HG02885 (cell line): ENCODE data around the gene ZNF343.
"Not testable (repeated sequence)": the region's sequence is repeated elsewhere in the genome, so short reads cannot be mapped to it uniquely, and the experiment has no call there.

Experiments used
- ATAC-seq: cut with Tn5 transposase; IDR thresholded peaks from one replicate; pipeline ENCODE4 v1.9.1; 2021; ENCODE audit warnings: mild to moderate bottlenecking; ENCODE audit not compliant: unreplicated experiment, poor library complexity

ZNF343 gene

GRCh38 chr20:2508631-2509467 lies at the start of gene ZNF343:
TSS of gene ZNF343 (minus strand) at chr20:2508915. CDS start at chr20:2493895, 15,020 bp downstream.
- ATAC-seq = peak; percentile 95

DNA sequence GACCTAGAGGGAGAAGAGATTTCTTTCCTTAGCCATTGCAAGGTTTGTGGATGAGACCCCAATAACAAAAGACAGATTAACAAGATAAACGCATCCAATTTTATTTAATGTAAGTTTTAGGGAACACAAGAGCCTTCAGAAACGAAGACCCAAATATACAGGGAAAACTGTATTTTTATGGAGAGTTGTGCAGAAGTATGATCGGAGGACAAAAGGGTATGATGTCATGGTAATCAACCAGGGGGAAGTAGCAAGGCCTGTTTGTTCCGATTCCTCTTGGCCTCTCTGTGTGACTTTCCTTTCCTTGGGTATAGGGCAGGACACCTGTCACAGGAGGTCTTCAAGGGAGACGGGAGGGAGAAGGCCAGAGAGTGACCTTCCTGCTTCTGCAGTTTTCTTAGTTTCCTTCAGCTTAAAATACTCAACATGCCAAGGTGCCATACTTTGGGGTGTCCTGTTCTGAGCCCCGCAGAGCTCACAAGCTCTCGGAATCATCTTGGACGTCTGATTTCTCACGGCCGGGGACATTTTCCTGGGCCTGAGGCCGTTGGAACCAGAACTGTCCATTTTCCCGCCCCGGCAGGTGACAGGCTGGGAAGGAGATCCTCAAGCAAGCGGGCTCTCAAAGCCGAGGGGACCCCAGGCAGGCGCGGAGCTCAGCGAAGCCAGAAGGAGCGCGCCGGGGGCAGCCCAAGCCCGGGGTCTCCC lies 49.3 kb upstream of the ZNF343 start:
- no peak for ATAC-seq

DNA sequence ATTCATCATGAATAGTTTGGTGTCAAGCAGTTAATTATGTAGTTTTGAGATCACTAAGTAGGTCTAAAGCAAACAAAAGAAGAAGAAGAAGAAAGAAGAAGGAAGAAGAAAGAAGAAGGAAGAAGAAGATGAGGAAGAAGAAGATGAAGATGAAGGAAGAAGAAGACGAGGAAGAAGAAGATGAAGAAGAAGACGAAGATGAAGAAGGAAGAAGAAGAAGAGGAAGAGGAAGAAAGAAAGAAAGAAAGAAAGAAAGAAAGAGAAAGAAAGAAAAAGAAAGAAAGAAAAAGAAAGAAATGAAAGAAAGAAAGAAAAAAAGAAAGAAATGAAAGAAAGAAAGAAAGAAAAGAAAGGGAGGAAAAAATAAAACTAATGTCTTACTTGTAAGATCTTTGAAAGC lies 36.9 kb upstream of the ZNF343 start:
- ATAC-seq = no peak

- no peak for ATAC-seq
Measured at GRCh38 chr20:2544211-2544610, 35.5 kb upstream of the ZNF343 start.

GRCh38 chr20:2542361-2542760 lies 33.6 kb upstream of the ZNF343 start:
- no peak for ATAC-seq

DNA sequence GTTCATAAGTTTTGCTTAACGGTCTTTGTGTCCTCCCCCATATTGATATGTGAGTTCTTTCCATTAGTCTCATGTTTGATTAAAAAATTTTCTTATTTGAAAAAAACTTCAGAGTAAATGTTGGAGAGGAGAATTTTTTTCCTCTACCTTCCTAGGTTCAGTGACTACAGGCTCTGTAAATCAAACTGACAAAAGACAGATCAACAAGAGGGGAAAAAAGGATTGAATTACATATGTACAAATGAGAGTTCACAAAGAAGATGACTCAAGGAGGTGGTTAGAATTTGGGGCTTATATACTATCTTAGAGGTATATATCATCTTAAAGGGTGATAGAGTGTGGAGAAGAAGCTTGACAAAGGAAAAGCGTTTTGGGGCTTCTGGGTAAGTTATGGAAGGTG lies 33.2 kb upstream of the ZNF343 start:
- no peak for ATAC-seq

DNA sequence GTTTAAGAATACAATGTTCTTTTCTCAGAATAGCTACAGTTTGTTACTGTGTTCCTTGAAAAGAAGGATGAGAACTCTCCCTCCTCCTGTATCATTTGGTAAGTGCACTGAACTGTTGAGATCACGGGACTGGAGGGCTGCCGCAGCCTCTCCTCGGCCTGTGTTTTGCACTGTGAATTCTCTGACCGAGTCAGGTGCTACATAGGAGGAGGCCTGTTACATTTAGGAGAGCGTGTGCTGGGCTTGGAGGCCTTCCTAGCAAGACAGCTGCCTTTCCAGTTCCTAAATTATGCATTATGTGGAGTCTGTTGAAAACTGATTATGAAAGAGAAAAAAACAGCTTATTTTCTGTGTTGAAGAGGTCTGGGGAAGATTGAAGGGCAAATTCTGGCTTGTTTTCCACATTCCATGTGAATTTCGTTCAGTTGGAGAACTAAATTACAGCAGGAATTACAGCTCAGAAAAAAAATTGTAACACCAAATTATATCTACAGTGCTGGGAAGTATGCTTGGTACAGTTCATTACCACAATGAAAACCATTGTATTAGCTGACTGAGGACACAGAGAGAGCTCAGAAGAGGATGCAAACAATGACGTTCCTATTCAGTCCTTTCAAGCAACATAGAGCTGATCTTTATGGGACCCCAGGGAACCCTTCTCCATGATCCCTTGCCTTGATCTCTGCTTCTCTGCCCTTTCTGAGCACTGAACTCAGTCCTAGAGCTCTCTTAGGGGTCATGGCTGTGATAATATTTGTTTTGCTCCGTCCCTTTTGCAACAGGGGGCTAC lies 30.4 kb upstream of the ZNF343 start:
- no peak for ATAC-seq

- ATAC-seq = no peak
Measured at GRCh38 chr20:2538356-2538755, 29.6 kb upstream of the ZNF343 start.

- no peak for ATAC-seq
Measured at GRCh38 chr20:2537101-2537500, 28.4 kb upstream of the ZNF343 start.

DNA sequence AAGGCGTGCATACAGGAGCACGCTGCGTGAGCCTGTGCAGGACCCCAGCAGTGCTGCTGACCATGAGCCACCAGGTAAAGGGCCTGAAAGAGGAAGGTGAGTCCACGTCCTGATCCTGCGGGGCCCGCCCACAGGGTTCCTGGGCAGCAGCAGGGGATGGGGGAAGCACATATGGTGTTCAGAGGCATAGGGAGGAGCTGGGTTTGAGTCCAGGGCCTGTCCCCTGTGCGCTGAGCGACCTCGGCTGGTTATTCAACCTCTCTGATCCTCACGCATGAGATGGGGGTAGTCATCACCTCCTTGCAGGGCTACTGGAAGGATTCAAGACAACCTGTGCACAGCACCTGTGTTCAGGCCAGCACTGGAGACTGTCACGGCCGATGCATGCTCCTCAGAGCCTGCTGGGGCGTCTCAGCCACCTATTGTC lies 27.9 kb upstream of the ZNF343 start, which contains the start of gene TMC2:
Gene TMC2, plus strand, starts transcription at position 14 of the 427 bp plus-strand sequence. Its CDS starts 49 bp downstream, at position 63.
- ATAC-seq = no peak

GRCh38 chr20:2535711-2536559 lies 27.2 kb upstream of the ZNF343 start:
- ATAC-seq = no peak

DNA sequence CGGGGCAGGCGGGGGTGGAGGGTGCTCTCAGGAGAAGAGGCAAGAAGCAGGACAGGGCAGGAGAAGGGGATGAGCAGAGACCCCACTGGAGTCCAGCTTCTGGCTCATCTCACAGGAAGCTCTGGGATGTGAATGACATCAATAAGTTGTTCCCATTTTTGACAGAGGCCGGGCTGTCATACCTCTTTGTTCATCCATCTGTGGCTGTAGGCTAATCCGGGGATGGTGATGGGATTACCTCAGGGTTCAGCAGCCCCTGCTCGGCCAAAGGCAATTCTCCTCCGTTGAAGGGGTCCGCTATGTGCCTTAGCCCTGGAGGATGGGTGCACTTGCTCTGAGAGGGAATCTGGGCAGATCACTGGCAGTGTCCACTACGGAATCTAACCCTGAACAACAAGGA lies 24.4 kb upstream of the ZNF343 start:
- ATAC-seq = no peak

DNA sequence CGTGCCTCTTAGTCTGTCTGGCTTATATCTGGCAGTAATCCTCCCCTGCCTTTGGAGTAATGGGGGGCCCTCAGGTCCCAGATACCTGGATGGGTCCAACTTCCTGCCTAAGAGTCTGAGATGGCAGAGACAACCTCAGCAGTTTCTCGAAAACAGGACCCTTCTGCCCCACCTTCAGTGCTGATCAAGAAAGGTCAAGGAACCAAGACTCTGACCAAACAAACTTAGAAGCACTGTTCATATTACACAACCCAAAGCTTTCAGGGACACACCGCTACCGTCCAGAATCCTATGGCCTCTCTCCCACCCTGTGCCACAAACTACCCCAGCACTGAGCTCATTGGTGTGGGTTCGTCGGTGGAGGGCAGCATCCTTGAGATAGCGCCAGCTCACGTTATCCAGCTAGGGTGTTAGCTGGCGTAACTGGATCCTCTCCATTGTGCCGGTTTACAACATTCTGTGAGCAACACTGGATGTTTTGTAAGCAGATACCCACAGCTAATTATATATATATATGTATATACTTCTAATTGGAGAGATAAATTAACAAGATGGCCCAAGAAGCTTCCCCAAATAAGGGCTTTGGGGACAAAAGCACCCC lies 20.1 kb upstream of the ZNF343 start:
- no peak for ATAC-seq

DNA sequence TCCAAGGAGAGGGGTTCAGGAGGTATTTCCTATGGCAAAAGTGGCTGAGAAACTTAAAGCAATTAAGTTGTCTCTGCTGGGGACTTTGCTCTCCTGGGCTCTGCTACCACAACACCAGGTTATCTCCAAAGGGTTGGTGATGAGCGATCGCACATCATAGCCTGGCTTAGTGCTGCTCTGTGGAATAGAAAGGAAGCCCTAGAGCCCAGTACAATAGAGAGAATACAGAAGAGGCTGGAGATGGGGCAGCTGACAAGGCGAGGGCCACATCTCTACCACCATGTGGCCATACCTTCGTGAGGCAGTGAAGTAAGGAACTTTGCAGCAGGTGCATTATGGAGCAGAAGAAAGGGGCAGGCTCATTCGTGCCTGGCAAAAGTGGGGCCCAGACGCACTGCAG lies 19.0 kb upstream of the ZNF343 start:
- no peak for ATAC-seq

DNA sequence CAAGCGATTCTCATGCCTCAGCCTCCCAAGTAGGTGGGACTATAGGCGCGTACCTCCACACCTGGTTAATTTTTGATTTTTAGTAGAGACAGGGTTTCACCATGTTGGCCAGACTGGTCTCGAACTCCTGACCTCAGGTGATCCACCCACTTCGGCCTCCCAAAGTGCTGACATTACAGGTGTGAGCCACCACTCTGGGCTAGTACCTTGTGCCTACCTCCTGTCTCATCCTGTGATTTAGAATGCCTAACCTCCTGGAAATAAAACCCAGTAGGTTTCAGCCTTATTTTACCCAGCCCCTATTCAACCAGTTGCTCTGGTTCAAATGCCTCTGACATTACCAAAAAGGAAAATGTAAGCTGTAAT lies 17.5 kb upstream of the ZNF343 start:
- ATAC-seq = not testable (repeated sequence)

- ATAC-seq = peak; percentile 28
Measured at GRCh38 chr20:2524709-2525506, 16.2 kb upstream of the ZNF343 start.

DNA sequence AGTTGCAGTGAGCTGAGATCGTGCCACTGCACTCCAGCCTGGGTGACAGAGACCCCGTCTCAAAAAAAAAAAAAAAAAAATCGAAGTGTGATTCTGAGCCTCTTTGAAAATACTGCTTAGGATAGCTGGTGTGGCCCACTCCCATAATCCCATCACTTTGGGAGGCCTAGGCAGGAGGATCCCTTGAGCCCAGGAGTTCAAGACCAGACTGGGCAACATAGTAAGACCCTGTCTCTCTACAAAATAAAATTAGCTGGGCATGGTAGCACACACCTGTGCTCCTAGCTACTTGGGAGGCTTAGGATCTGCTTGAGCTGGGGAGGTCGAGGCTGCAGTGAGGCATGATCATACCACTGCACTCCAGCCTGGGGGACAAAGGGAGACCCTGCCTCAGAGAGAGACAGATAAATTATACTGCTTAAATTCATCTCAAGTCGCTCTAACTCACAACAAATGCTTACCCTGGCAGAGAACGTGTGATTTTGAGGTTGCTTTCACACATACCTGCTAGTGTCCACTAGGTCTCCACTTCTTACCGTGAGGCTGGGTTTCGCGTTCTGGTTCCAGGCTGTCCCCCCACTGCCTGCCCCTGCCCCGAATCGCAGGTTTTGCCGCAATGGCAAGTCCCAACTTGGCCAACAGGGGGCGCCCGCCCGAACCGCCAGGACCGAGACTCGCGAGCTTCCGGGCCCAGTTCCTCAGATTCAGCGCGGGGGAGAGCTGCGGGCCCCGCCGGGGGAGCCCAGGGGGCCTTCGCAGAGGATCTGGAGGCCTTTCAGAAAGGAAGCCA lies 15.4 kb upstream of the ZNF343 start:
- peak; percentile 78 for ATAC-seq
